Keratinocyte (primary cell): ENCODE data around the gene PRSS35. TPM values are rescaled to one million over a fixed set of nuclear protein-coding genes. Genes with fewer than 3 reads are reported as not detected.

Source experiments
- DNase-seq: peaks from one replicate; pipeline ENCODE4 v3.0.0-alpha.2; 2011; ENCODE audit warnings: low read depth, missing footprints, low spot score
- FAIRE-seq: peaks from 2 replicates; lab custom pipeline; 2011; peaks lifted over from hg19 to GRCh38; lab: Jason Lieb, UNC
- H2AFZ ChIP-seq: 2 replicates; pipeline ENCODE4 v1.6.0; 2012; ENCODE audit warnings: low read length, control low read depth, inconsistent platforms; ENCODE audit not compliant: control insufficient read depth
- H3K27ac ChIP-seq: 2 replicates; pipeline ENCODE4 v1.5.1; 2011; ENCODE audit warnings: low read length; ENCODE audit not compliant: control insufficient read depth, insufficient read depth
- H3K27me3 ChIP-seq: 3 replicates; pipeline ENCODE4 v1.6.0; 2011; ENCODE audit warnings: low read length; ENCODE audit not compliant: control insufficient read depth, insufficient read depth; ENCODE audit errors: extremely low read depth
- H3K36me3 ChIP-seq, 2 experiments: 2 replicates in 1 of 2; 3 replicates in 1 of 2; pipeline ENCODE4 v1.5.1; 2011; ENCODE audit warnings: low read length in 2 of 2, mild to moderate bottlenecking in 1 of 2; ENCODE audit not compliant: control insufficient read depth in 2 of 2, insufficient read depth in 2 of 2; ENCODE audit errors: extremely low read depth in 1 of 2
- H3K4me1 ChIP-seq: 3 replicates; pipeline ENCODE4 v1.5.1; 2011; ENCODE audit warnings: low read length; ENCODE audit not compliant: control insufficient read depth, insufficient read depth; ENCODE audit errors: extremely low read depth
- H3K4me2 ChIP-seq: 3 replicates; pipeline ENCODE4 v1.6.0; 2011; ENCODE audit warnings: low read depth, low read length; ENCODE audit not compliant: control insufficient read depth, insufficient read depth; ENCODE audit errors: extremely low read depth
- H3K4me3 ChIP-seq, 3 experiments: fragments of 200-600 bp in 1 of 3; sonication (generic) in 1 of 3; 2 replicates in 2 of 3; 3 replicates in 1 of 3; pipeline ENCODE4 v1.5.1; 2011 to 2016; ENCODE audit warnings: low read length in 3 of 3, mild to moderate bottlenecking in 3 of 3, control low read depth in 2 of 3, inconsistent platforms in 1 of 3, low read depth in 1 of 3, mixed read lengths in 1 of 3, mixed run types in 1 of 3, moderate library complexity in 1 of 3; ENCODE audit not compliant: control insufficient read depth in 2 of 3, insufficient read depth in 2 of 3; ENCODE audit errors: extremely low read depth in 1 of 3
- H3K79me2 ChIP-seq: 2 replicates; pipeline ENCODE4 v1.6.0; 2012; ENCODE audit warnings: low read length; ENCODE audit not compliant: control insufficient read depth, insufficient read depth
- H3K9ac ChIP-seq: 3 replicates; pipeline ENCODE4 v1.6.0; 2011; ENCODE audit warnings: low read length; ENCODE audit not compliant: control insufficient read depth, insufficient read depth; ENCODE audit errors: extremely low read depth
- H3K9me1 ChIP-seq: 3 replicates; pipeline ENCODE4 v1.6.0; 2011; ENCODE audit warnings: low read length; ENCODE audit not compliant: control insufficient read depth, insufficient read depth; ENCODE audit errors: extremely low read depth
- H3K9me3 ChIP-seq: 2 replicates; pipeline ENCODE4 v1.5.1; 2012; ENCODE audit warnings: low read depth, low read length; ENCODE audit not compliant: control insufficient read depth
- H4K20me1 ChIP-seq: 3 replicates; pipeline ENCODE4 v1.6.0; 2011; ENCODE audit warnings: low read length; ENCODE audit not compliant: control insufficient read depth, insufficient read depth; ENCODE audit errors: extremely low read depth
- CTCF ChIP-seq, 3 experiments: IDR thresholded peaks in 1 of 3; conservative IDR thresholded peaks in 1 of 3; optimal IDR thresholded peaks in 1 of 3; 2 replicates in 2 of 3; 3 replicates in 1 of 3; pipeline versions ENCODE3 to v1.5.1; 2011; ENCODE audit warnings: low read length in 3 of 3, mild to moderate bottlenecking in 3 of 3, moderate library complexity in 2 of 3, control low read depth in 1 of 3, inconsistent platforms in 1 of 3; ENCODE audit not compliant: insufficient read depth in 2 of 3; ENCODE audit errors: extremely low read depth in 1 of 3
- EZH2 ChIP-seq: IDR thresholded peaks from one replicate; pipeline ENCODE4 v1.6.1; 2012; ENCODE audit warnings: inconsistent platforms, mild to moderate bottlenecking, low read length, moderate library complexity
- dilution Hi-C: fragments of 300-500 bp; cut with MboI; formaldehyde crosslinking; loops from one replicate; pipeline ENCODE4 v1.7.0; 2020; ENCODE audit warnings: low sequenced_read_pairs; ENCODE audit not compliant: extremely low pct_ligation_motif_present
- polyA plus RNA-seq, 5 experiments: library from polyadenylated mRNA; depleted of rRNA in 3 of 5; stranded (reverse) in 3 of 5; stranded (forward) in 1 of 5; unstranded in 1 of 5; fragments of >200 nt; gene quantifications; 1 replicate in 1 of 5; 2 replicates in 3 of 5; 3 replicates in 1 of 5; pipeline versions ENCODE4 v1.2.1 to v1.2.3, GENCODE V29; 2011 to 2012; ENCODE audit warnings: missing spikeins in 2 of 5, low read depth in 1 of 5, low replicate concordance in 1 of 5

Gene PRSS35
- polyA plus RNA-seq, 1 donor (not counting 4 experiments of a cell fraction or from before 2014, with no cell fraction given) = 0.04 TPM

GRCh38 chr6:83514866-83515466 lies 2.6 kb downstream of the PRSS35 start:
- Histone ChIP-seq H3K4me3 (no peak overlapping the region), H3K79me2 (no peaks in the 10 kb centered on the region), H4K20me1 (no peaks in the 10 kb centered on the region), H3K4me1 (peaks cover 7% of the 10 kb centered on the region), H3K9ac (no peak overlapping the region), H3K9me1 (no peaks in the 10 kb centered on the region), H3K27ac (no peak overlapping the region), H3K27me3 (peaks cover 4% of the 10 kb centered on the region), H3K4me2 (no peak overlapping the region), H3K36me3 (no peaks in the 10 kb centered on the region), H3K9me3 (no peaks in the 10 kb centered on the region), H2AFZ (no peak overlapping the region)
- TF ChIP-seq CTCF (optimal IDR thresholded peaks at IDR 0.05 in 1 of 3, IDR thresholded peaks at IDR 0.05 in 1 of 3, conservative IDR thresholded peaks at IDR 0.05 in 1 of 3; ENCODE audit: extremely low read depth in 1 of 3, insufficient read depth in 2 of 3, low read length in 3 of 3) (peak; percentile 50 to 74 (median 59)), EZH2 (no peak)
- FAIRE-seq (peak; percentile 84), DNase-seq (peak; percentile 9)
- dilution Hi-C loops = loop anchor here (25.0 kb wide), 1 partner anchor 103 kb away; no protein-coding TSS in a partner anchor

GRCh38 chr6:83517500-83517899 lies 5.2 kb downstream of the PRSS35 start:
- Histone ChIP-seq H3K4me2 (no peak overlapping the region), H4K20me1 (no peaks in the 10 kb centered on the region), H3K9me3 (no peaks in the 10 kb centered on the region), H3K9me1 (no peaks in the 10 kb centered on the region), H3K27ac (no peak overlapping the region), H3K36me3 (no peaks in the 10 kb centered on the region), H3K4me1 (no peaks in the 10 kb centered on the region), H2AFZ (no peak overlapping the region), H3K9ac (no peak overlapping the region), H3K4me3 (no peak overlapping the region), H3K79me2 (no peaks in the 10 kb centered on the region), H3K27me3 (no peaks in the 10 kb centered on the region)
- FAIRE-seq (no peak), DNase-seq (no peak)
- dilution Hi-C loops = loop anchor here (25.0 kb wide), 1 partner anchor 105 kb away; no protein-coding TSS in a partner anchor
- TF ChIP-seq EZH2 = no peak
- TF ChIP-seq CTCF (optimal IDR thresholded peaks at IDR 0.05 in 1 of 3, IDR thresholded peaks at IDR 0.05 in 1 of 3, conservative IDR thresholded peaks at IDR 0.05 in 1 of 3; ENCODE audit: extremely low read depth in 1 of 3, insufficient read depth in 2 of 3, low read length in 3 of 3) = no peak
